HG03342 (cell line): ENCODE data around the gene COX14.
A peak's percentile ranks its signal among the peaks of the same experiment; 100 is the strongest.
"Not testable (repeated sequence)": the region's sequence is repeated elsewhere in the genome, so short reads cannot be mapped to it uniquely, and the experiment has no call there.

Experiments used
- ATAC-seq: cut with Tn5 transposase; IDR thresholded peaks from one replicate; pipeline ENCODE4 v1.9.1; 2021; ENCODE audit warnings: mild to moderate bottlenecking, moderate library complexity; ENCODE audit not compliant: unreplicated experiment

Gene COX14

DNA sequence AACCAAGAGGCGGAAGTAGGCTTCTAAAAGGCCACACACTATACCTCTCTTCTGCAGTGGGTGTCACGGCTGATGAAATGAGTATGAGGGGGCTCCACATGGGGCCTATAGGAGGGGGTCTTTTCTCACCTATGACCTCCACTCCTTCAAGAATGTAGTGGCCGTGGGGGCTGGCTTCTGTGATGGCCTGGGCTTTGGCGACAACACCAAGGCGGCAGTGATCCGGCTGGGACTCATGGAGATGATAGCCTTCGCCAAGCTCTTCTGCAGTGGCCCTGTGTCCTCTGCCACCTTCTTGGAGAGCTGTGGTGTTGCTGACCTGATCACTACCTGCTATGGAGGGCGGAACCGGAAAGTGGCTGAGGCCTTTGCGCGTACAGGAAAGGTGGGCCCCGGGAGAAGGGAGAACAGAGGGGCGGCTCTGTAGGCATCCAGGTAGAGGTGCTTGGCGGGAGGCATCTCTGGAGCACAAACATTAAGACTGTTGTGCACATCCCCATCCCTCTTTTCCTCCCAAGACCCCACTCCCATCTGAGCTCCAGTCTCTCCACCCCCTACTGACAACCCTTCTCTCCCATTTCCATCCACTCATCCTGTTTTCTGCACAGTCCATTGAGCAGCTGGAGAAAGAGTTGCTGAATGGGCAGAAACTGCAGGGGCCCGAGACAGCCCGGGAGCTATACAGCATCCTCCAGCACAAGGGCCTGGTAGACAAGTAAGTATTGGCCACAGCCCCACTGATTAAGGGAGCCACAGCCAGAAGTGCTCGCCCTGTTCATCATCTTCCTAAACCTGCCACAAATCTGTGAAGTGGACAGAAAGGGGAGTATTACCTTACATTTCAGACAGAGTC is 4.4 kb upstream of the COX14 start:
- no peak for ATAC-seq

GRCh38 chr12:50109319-50109718 is 2.7 kb upstream of the COX14 start:
- ATAC-seq = no peak

GRCh38 chr12:50110127-50110761 is 1.8 kb upstream of the COX14 start:
- no peak for ATAC-seq

DNA sequence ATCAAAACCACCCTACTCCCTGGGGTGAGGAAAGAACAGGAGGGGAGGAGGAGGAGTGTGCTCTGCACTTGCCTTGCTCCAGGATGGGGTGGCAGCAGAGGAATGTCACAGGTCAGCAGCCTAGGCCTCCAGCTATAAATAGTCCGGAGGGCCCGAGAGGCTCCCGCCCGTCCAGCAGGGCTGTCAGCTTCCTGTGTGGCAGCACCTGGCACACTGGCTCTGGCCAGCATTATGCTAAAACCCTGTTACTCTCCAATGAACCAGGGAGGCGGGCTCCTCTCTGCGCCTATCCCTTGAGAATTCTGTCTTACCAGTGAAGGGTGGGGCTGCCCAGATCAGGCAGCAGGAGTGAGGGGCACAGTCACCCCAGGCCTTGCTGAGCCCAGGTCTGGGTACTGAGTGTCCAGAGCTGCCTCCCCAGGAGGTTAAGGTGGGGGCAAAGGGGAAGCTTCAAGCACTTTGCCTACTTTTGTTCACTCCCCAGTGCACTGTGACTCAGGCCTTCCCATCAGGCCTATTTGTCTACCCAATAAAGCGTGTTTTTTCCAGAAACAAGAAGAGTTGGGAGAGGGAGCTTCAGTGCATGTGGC is 1.2 kb upstream of the COX14 start:
- ATAC-seq = no peak

GRCh38 chr12:50111395-50111692 is 692 bp upstream of the COX14 start:
- ATAC-seq = no peak

- peak; percentile 2 for ATAC-seq
Observed at GRCh38 chr12:50112456-50113218, 601 bp downstream of the COX14 start.

DNA sequence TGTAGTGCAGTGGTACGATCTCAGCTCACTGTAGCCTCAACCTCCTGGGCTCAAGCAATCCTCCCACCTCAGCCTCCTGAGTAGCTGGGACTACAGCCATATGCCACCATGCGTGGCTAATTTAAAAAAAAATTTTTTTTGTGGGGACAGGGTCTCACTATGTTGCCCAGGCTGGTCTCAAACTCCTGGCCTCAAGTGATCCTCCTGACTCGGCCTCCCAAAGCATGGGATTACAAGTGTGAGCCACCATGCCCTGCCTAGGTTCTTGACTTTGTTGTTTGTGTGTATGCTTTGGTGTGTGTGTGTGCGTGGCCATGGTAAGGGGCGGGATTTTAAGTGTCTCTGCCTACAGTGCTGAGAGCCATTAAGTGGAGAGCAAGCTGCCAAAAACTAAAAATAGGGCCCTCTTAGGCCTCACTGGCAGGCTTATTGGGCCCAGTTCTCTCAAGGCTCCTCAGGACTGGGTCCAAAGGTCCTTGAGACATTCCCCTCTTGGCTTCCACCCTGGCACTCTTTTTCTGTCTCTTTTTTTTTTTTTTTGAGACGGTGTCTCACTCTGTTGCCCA is 5.1 kb downstream of the COX14 start:
- no peak for ATAC-seq

DNA sequence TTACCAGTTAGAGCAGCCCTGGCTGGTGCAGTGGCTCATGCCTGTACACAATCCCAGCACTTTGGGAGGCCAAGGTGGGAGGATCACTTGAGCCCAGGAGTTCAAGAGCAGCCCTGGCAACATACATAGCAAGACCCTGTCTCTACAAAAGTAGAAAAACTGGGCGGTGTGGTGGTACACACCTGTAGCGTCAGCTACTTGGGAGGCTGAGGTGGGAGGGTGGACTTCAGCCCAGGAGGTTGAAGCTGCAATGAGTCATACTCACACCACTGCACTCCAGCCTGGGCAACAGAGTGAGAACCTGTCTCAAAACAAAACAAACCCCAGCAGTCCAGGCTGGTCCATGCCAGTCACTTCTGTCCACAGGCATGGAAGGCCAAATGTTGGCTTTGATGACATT is 7.4 kb downstream of the COX14 start:
- no peak for ATAC-seq

GRCh38 chr12:50120521-50120920 is 8.5 kb downstream of the COX14 start:
- no peak for ATAC-seq

GRCh38 chr12:50120953-50121352 is 8.9 kb downstream of the COX14 start:
- ATAC-seq = no peak

GRCh38 chr12:50121641-50122040 is 9.6 kb downstream of the COX14 start:
- no peak for ATAC-seq

DNA sequence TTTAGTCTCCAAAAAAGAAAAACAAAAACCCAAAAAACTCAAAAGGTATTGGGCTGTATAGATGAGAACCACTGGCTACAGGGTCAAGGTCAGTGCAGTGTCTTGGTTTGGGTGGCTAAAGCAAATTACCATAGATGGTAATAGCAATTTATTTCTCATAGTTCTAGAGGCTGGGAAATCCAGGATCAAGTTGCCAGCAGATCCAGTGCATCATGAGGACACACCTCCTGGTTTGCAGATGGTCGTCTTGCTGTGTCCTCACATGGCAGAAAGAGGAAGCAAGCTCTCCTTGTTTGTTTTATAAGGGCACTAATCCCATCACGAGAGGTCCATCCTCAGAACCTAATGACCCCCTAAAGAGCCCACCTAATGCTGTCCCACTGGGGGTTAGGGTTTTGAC is 11.2 kb downstream of the COX14 start:
- no peak for ATAC-seq

DNA sequence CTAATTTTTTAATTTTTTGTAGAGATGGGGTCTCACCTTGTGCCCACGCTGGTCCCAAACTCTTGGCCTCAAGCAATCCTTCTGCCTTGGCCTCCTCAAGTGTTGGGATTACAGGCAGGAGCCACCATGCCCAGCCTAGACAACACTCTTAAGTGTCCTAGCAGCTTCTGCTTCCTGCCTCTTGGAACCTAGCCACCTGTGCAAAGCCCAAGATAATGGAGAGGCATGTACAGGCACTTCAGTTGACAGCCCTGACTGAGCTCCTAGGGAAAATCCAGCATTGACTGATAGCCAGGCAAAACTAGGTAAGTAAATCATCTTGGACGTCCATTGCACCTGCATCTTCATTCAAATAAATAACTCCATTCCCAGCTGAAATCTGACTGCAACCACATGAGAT is 15.5 kb downstream of the COX14 start:
- ATAC-seq = no peak

GRCh38 chr12:50129290-50129689 is 17.3 kb downstream of the COX14 start:
- ATAC-seq = no peak

GRCh38 chr12:50132505-50133135 is 20.6 kb downstream of the COX14 start:
- no peak for ATAC-seq

DNA sequence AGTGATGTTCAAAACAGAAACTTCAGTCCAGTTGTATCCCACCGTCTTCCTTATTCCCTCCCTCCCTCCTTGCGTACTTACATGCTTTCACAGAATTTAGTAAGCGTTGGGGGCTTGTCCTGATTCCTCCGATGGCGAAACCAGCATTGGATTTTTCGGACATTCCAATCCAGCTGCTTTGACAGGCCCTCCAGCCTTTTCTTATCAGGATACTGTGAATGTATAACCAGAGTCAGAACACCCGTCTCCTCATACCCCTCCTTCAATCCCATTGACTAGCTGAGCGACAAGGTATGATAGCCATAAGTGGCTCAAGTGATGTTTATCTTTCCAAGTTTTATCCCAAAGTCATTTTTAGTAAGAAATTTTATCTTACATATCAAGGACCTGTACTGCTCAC is 31.0 kb downstream of the COX14 start:
- no peak for ATAC-seq

DNA sequence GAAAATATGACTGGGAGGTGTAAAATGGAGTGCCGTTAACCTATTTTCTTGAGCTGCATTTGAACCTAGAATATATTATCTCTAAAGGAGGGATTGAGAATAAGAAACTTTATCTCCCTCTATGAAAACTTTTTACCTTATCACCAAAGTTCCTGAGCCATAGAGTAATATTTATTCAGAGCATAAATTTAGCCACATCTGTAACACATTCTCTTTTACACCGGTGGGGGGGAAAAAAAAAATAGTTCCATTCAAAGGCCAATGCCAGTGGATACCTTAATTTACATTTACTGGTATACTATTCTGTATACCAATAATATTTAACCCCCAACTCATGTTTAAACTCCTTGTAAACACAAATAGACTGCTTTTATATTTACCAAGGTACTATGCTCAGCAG is 33.4 kb downstream of the COX14 start:
- ATAC-seq = no peak

GRCh38 chr12:50147281-50147680 is 35.2 kb downstream of the COX14 start:
- ATAC-seq = no peak

GRCh38 chr12:50148011-50148410 is 36.0 kb downstream of the COX14 start:
- ATAC-seq = not testable (repeated sequence)

- ATAC-seq = no peak
Observed at GRCh38 chr12:50149311-50149710, 37.3 kb downstream of the COX14 start.
